GM23248 (cell line): ENCODE measurements around the gene LRRC37A.
"Not testable (repeated sequence)": the region's sequence is repeated elsewhere in the genome, so short reads cannot be mapped to it uniquely, and the experiment has no call there.

Experiments used
- EZH2 ChIP-seq: fragments of 200-600 bp; sonication (generic); IDR thresholded peaks from 2 replicates; pipeline ENCODE4 v1.6.1; 2018; ENCODE audit warnings: antibody characterized with exemption, mild to moderate bottlenecking; ENCODE audit not compliant: insufficient read depth, poor library complexity, severe bottlenecking
- EZH2phosphoT487 ChIP-seq: fragments of 200-600 bp; sonication (generic); IDR thresholded peaks from 2 replicates; pipeline ENCODE4 v1.6.1; 2018; ENCODE audit warnings: antibody characterized with exemption, moderate library complexity, mild to moderate bottlenecking, low read depth; ENCODE audit not compliant: insufficient read depth

GRCh38 chr17:46285500-46285899 is 9.4 kb upstream of the LRRC37A start:
- TF ChIP-seq EZH2phosphoT487, EZH2: not testable (repeated sequence)
